Tibial nerve (tissue), 4 donors: Measurements from ENCODE around the gene FBLN2.

ENCODE experiments used
- EP300 ChIP-seq, 2 donors: sonication (generic); formaldehyde crosslinking; IDR thresholded peaks; one replicate each; pipeline ENCODE4 v1.6.1; 2017; ENCODE audit warnings: antibody characterized with exemption in 2 of 2, mild to moderate bottlenecking in 1 of 2
- POLR2A ChIP-seq, 2 donors: fragments of 450-650 bp; IDR thresholded peaks; one replicate each; pipeline ENCODE4 v1.6.1; 2017; ENCODE audit warnings: antibody characterized with exemption in 2 of 2, mild to moderate bottlenecking in 2 of 2, moderate library complexity in 2 of 2
- TF ChIP-seq, protein P1 (sequence below), 5 experiments: fragments of 200-600 bp in 3 of 5; fragments of 450-650 bp in 2 of 5; sonication (generic) in 3 of 5; IDR thresholded peaks; one replicate each; pipeline ENCODE4 v1.5.1; 2016 to 2019; ENCODE audit warnings: antibody characterized with exemption in 5 of 5, mild to moderate bottlenecking in 3 of 5, moderate library complexity in 2 of 5

DNA sequence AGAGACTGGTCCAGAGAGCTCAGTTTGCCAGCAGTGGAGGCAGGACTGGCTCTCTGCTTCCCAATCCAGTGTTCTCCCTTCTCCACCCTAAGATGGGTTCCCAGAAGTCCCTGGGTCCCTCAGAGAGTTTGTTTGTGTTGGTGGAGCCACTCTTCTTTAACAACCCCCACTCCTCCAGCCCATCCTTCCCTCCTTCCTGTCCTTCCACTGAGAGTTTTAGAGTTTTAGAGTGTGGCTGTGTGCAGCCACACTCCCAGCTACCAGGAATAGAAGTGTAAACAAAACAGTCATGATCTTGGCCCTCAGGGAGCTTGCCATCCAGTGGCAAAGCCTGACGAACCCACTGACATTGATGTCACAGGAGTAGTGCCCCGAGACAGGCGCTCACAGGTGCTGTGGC is 12.5 kb upstream of the FBLN2 start:
- TF ChIP-seq, protein P1, sequence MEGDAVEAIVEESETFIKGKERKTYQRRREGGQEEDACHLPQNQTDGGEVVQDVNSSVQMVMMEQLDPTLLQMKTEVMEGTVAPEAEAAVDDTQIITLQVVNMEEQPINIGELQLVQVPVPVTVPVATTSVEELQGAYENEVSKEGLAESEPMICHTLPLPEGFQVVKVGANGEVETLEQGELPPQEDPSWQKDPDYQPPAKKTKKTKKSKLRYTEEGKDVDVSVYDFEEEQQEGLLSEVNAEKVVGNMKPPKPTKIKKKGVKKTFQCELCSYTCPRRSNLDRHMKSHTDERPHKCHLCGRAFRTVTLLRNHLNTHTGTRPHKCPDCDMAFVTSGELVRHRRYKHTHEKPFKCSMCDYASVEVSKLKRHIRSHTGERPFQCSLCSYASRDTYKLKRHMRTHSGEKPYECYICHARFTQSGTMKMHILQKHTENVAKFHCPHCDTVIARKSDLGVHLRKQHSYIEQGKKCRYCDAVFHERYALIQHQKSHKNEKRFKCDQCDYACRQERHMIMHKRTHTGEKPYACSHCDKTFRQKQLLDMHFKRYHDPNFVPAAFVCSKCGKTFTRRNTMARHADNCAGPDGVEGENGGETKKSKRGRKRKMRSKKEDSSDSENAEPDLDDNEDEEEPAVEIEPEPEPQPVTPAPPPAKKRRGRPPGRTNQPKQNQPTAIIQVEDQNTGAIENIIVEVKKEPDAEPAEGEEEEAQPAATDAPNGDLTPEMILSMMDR (IDR thresholded peaks at IDR 0.05), result no peak
- TF ChIP-seq POLR2A (IDR thresholded peaks at IDR 0.05) (no peak), EP300 (IDR thresholded peaks at IDR 0.05) (no peak)
